T-helper 17 cell (primary cell): Measurements from ENCODE around the gene CDH11. TPM values are rescaled to one million over a fixed set of nuclear protein-coding genes. Genes with fewer than 3 reads are reported as not detected.

ENCODE experiments used
- ATAC-seq: fragments of 150-1000 bp; cut with Tn5 transposase; 2 replicates; pipeline ENCODE4 v1.10.0; 2021; ENCODE audit warnings: mild to moderate bottlenecking, moderate library complexity
- DNase-seq, 3 donors: peaks; one replicate each; pipeline versions ENCODE4 v3.0.0 to v3.0.0-alpha.2; 2020 to 2021
- H3K9me3 ChIP-seq: one replicate; pipeline ENCODE4 v1.7.0; 2013; ENCODE audit warnings: low read length, mild to moderate bottlenecking; ENCODE audit not compliant: control insufficient read depth, poor library complexity, severe bottlenecking
- H3K27ac Mint-ChIP-seq: one replicate; pipeline ENCODE4 v1.8.0; 2022; ENCODE audit warnings: mild to moderate bottlenecking, moderate library complexity, mixed read lengths
- H3K27me3 Mint-ChIP-seq: one replicate; pipeline ENCODE4 v1.8.0; 2022; ENCODE audit warnings: mixed read lengths
- H3K36me3 Mint-ChIP-seq: one replicate; pipeline ENCODE4 v1.8.0; 2022; ENCODE audit warnings: low read depth, mixed read lengths
- H3K4me1 Mint-ChIP-seq: one replicate; pipeline ENCODE4 v1.8.0; 2022; ENCODE audit warnings: mild to moderate bottlenecking, mixed read lengths
- H3K4me3 Mint-ChIP-seq: one replicate; pipeline ENCODE4 v1.8.0; 2022; ENCODE audit warnings: mild to moderate bottlenecking, moderate library complexity, mixed read lengths
- total RNA-seq, 4 donors: library from RNA in 2 of 4; stranded (reverse) in 2 of 4; gene quantifications; one replicate each; pipeline ENCODE4 v1.2.3 and lab custom pipeline; 2022 to 2026

Gene CDH11
- total RNA-seq, 2 donors from 2014 or later, result not detected

DNA sequence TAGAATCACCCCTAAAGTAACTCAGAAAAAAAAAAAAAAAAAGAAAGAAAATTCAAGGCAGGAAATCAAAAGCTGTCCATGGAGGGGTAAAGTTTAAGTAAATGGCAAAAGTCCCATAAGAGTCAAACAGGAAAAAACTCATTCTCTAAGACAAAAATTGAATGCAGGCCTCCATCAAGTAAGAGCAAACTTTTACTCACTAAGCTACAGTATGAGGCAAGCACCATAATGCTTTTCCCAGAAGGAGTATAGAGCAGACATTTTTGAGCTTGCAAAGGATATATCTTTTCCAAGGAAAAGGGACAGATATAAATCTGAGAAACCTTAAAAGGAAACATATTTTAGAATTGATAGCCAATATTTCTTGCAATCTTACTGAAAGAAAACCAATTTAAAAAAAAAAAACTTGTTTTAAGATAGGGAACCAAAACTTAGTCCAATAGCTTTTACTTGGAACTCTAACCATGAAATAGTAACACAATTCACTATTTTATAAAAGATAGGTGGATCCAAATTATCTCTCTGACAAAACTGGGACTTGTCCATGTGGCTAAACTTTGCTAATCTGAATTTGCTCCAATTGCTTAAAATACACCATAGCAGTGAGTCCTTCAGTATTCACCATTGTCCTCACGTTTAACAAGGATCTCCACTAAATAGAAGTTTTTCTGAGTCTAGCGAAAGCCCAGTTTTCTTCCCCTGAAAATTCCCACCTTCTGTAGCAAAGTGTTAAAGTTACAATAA, 99.8 kb downstream of the CDH11 start:
- Mint-ChIP-seq H3K4me1 (no peaks in the 10 kb centered on the region), H3K27me3 (no peaks in the 10 kb centered on the region), H3K4me3 (no peak overlapping the region), H3K36me3 (no peaks in the 10 kb centered on the region), H3K27ac (no peak overlapping the region)
- DNase-seq, result no peak
- no peaks in the 10 kb centered on the region for H3K9me3 ChIP-seq
- ATAC-seq, result no peak

DNA sequence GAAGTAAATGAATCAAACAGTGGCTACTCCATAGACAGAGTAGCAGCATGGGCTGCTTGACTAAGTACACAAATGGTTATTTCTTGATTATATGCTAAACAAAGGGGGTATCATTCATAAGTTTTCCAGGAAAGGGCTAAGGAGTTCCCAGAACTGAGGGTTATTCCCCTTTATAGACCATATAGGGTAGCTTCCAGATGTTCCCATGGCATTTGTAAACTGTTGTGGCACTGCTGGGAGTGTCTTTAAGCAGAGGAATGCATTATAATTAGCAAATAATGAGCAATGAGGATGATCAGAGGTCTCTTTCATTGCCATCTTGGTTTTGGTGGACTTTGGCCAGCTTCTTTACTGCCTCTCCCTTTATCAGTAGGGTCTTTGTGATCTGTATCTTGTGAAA, 105.1 kb downstream of the CDH11 start:
- DNase-seq (no peak), ATAC-seq (no peak)
- Mint-ChIP-seq H3K36me3 (no peaks in the 10 kb centered on the region), H3K4me3 (no peak overlapping the region), H3K4me1 (no peaks in the 10 kb centered on the region), H3K27ac (no peak overlapping the region), H3K27me3 (no peaks in the 10 kb centered on the region)
- H3K9me3 ChIP-seq, result no peaks in the 10 kb centered on the region

DNA sequence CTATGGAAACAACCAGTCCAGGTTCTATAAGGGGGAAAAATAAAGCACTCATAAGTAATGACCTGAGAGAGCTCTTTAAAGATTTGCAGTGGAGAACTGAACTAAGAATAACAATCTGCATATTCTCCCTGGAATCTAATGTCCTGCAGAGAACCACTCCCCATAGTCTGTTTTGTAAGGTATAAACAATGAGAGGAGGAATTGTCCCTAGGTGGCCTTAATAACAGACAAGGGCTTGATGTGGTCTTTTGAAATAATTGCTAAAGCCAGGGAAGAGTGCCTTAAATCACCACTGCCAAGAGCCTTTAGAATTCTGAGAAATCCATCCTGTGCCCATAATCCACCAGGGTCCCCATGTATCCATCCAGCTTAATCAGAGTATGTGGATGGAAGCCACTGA, 106.3 kb downstream of the CDH11 start:
- H3K27me3 Mint-ChIP-seq, result no peaks in the 10 kb centered on the region
- no peak for ATAC-seq
- no peaks in the 10 kb centered on the region for H3K9me3 ChIP-seq
- no peak overlapping the region for H3K4me3 Mint-ChIP-seq
- DNase-seq, result no peak
- H3K27ac Mint-ChIP-seq, result no peak overlapping the region
- no peaks in the 10 kb centered on the region for H3K4me1 Mint-ChIP-seq
- H3K36me3 Mint-ChIP-seq, result no peaks in the 10 kb centered on the region

DNA sequence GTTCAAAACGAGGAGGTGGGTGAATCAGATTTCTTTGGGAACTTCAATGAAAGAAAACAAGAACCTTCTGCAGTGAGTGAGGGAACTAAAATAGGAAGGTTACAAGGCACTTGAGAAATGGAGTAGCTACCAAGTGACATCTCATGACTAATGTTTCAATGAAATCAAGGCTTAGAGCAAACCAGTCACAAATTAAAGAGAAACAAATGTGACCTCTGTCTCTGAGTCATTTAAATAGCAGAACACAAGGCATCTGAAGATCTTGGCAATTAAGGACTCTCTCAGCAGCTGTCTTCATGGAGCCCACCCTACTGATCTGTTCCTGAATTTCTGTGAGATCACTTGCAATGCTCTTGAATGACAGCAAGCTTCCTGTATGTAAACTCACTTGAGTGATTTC, 109.5 kb downstream of the CDH11 start:
- no peak overlapping the region for H3K4me3 Mint-ChIP-seq
- H3K4me1 Mint-ChIP-seq, result no peaks in the 10 kb centered on the region
- ATAC-seq (no peak), DNase-seq (no peak)
- H3K27ac Mint-ChIP-seq, result no peak overlapping the region
- no peaks in the 10 kb centered on the region for H3K27me3 Mint-ChIP-seq
- H3K36me3 Mint-ChIP-seq, result no peaks in the 10 kb centered on the region
- no peaks in the 10 kb centered on the region for H3K9me3 ChIP-seq

DNA sequence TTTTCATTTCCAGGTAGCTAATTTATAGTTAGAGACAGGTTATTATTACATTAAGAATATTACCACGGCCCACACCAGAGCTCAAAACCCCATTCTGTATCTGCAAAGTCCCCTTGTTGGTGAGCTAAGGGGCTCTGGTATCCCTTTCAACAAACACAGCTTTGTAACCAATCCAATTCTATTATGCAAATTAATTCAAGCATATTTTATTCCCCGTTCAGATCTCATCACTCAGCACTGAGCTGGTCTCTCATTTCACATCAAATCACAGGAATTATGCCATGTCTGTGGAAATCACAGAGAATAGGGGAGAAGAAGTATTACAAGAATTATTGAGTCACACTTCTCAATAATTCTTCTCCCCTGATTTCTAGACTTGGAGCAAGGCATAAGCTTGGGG, 111.7 kb downstream of the CDH11 start:
- Mint-ChIP-seq H3K36me3 (no peaks in the 10 kb centered on the region), H3K4me3 (no peak overlapping the region), H3K4me1 (no peaks in the 10 kb centered on the region), H3K27ac (no peak overlapping the region), H3K27me3 (no peaks in the 10 kb centered on the region)
- DNase-seq (no peak), ATAC-seq (no peak)
- H3K9me3 ChIP-seq, result no peaks in the 10 kb centered on the region

DNA sequence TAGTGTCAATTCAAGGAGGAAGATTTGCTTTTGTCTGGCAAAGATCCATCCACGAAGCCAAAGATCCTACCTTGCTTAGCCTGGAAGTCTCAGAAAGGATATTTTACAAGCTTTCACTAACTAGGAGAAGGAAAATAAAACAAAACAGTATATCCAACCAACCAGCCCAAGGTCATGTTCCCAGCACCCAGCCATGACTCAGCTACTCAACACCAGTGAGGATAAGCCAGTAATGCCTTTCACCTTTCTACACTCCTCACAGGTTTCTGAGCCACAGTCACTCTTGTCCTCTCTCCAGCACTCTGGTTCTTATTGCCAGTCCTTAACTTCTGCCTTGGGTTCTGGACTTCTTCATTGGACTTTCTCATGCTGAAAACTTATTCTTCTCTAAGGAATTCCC, 116.2 kb downstream of the CDH11 start:
- Mint-ChIP-seq H3K4me3 (no peak overlapping the region), H3K27ac (no peak overlapping the region), H3K4me1 (no peaks in the 10 kb centered on the region), H3K27me3 (no peaks in the 10 kb centered on the region), H3K36me3 (no peaks in the 10 kb centered on the region)
- ATAC-seq, result no peak
- H3K9me3 ChIP-seq, result no peaks in the 10 kb centered on the region
- DNase-seq, result no peak

DNA sequence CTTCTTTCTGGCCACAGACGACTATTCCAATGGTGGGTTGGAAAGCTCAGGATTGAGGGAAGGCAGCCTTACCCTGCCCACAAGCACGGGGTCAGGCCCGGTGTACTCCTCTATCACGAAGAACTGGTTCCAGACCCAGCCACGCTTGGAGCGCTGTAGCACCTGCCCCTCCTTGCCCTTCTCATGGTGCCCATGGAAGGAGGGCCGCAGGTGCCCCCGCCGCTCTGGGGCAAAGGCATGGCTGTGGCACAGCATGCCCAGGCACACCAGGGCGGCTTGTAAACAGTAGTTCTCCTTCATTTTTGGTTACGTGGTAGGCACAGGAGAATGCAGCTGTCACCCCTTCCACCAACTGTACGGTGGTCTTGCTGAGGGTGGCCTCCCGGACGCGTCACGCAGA, 117.3 kb downstream of the CDH11 start:
- Mint-ChIP-seq H3K27me3 (no peaks in the 10 kb centered on the region), H3K36me3 (no peaks in the 10 kb centered on the region), H3K4me1 (no peaks in the 10 kb centered on the region), H3K27ac (no peak overlapping the region), H3K4me3 (no peak overlapping the region)
- no peak for ATAC-seq
- H3K9me3 ChIP-seq, result no peaks in the 10 kb centered on the region
- no peak for DNase-seq

DNA sequence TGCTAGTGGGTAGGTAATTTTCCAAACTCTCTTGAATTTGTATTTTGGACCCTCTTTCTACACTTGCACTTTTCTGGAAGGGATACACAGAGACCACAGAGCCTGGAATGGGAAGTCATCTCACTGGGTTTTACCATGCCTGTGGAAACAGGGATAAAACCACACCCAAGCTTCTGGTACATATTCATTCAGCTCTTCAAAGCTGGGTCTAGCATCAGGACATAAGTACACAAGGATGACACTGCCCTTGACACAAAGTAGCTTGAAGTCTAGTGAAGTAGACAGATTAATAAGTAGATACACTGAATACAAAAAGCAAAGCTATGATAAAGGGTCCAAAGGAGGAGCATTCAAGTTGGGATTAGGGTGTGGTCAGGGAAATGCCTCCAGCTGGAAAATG, 118.2 kb downstream of the CDH11 start:
- no peaks in the 10 kb centered on the region for H3K27me3 Mint-ChIP-seq
- no peak for ATAC-seq
- no peak overlapping the region for H3K27ac Mint-ChIP-seq
- H3K4me3 Mint-ChIP-seq, result no peak overlapping the region
- H3K36me3 Mint-ChIP-seq, result no peaks in the 10 kb centered on the region
- no peaks in the 10 kb centered on the region for H3K9me3 ChIP-seq
- H3K4me1 Mint-ChIP-seq, result no peaks in the 10 kb centered on the region
- no peak for DNase-seq

DNA sequence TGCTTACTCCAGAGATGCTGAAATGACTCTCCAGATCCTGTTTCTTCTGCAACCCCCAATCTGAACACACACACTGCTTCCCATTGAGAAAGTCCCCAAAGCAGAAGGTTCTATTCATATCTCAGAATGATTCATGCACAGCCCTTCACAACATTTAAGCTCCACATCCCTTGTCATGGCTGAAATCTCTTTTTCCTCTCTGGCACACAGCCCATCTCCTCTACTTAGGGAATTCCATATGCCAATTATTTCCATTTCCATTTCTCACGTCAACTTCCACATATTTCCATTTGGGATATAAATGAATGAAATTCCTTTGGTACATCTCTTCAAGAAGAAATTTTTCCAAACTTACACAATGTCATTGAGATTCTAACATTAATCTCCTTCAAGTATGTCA, 119.6 kb downstream of the CDH11 start:
- Mint-ChIP-seq H3K4me3 (no peak overlapping the region), H3K4me1 (no peaks in the 10 kb centered on the region)
- no peak for DNase-seq

DNA sequence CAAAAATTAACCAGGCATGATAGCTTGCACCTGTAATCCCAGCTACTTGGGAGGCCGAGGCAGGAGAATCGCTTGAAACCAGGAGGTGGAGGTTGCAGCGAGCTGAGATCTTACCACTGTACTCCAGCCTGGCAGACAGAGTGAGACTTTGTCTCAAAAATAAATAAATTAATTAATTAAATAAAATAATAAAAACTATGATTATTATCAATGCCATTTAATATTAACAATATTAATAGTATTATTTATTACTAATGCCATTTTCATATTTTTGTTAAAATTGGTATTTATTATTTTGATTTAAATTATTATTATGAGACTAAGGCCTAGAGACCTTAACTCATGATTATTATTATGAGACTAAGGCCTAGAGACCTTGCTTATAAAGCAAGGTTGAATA, 121.2 kb downstream of the CDH11 start:
- no peak for DNase-seq
- Mint-ChIP-seq H3K36me3 (no peaks in the 10 kb centered on the region), H3K4me3 (no peak overlapping the region), H3K27ac (no peak overlapping the region), H3K4me1 (no peaks in the 10 kb centered on the region), H3K27me3 (no peaks in the 10 kb centered on the region)
- no peak for ATAC-seq
- no peaks in the 10 kb centered on the region for H3K9me3 ChIP-seq

More for the DNA sequence above, 119.6 kb downstream of the CDH11 start:
- no peaks in the 10 kb centered on the region for H3K27me3 Mint-ChIP-seq
- no peaks in the 10 kb centered on the region for H3K36me3 Mint-ChIP-seq
- no peaks in the 10 kb centered on the region for H3K9me3 ChIP-seq
- H3K27ac Mint-ChIP-seq, result no peak overlapping the region
- no peak for ATAC-seq

DNA sequence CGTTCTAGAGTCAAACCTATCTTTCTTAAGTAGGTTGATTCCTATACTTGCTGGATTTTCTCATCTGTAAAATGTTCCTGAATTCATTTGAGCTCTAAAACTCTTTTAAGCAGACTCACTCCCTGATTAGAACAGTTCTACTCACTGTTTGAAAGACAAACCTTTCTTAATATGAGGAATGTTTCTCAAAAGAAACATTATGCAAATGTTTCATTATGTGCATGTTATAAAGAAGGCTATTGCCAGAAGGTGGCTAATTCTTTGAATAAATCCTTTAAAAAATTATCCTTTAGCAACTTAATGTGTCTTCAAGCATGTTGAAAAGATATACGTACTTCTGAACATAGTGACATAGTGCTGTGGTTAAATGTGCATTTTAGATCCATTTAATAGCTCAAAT, 124.1 kb downstream of the CDH11 start:
- Mint-ChIP-seq H3K27me3 (no peaks in the 10 kb centered on the region), H3K4me1 (no peaks in the 10 kb centered on the region), H3K36me3 (no peaks in the 10 kb centered on the region), H3K27ac (no peak overlapping the region), H3K4me3 (no peak overlapping the region)
- DNase-seq (no peak), ATAC-seq (no peak)
- H3K9me3 ChIP-seq, result no peaks in the 10 kb centered on the region

DNA sequence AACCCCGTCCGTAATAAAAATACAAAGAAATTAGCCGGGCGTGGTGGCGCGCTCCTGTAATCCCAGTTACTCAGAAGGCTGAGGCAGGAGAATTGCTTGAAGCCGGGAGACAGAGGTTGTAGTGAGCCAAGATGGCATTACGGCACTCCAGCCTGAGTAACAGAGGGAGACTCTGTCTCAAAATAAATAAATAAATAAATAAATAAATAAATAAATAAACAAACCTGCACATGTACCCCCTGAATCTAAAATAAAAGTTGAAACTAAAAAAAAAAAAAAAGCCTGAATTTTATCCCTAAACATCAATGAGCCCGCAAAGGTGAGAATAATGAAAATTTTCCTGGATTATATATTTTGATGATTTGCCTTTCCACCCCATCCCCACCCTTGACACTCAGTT, 124.7 kb downstream of the CDH11 start:
- ATAC-seq (no peak), DNase-seq (no peak)
- no peaks in the 10 kb centered on the region for H3K9me3 ChIP-seq
- Mint-ChIP-seq H3K4me1 (no peaks in the 10 kb centered on the region), H3K36me3 (no peaks in the 10 kb centered on the region), H3K27ac (no peak overlapping the region), H3K27me3 (no peaks in the 10 kb centered on the region), H3K4me3 (no peak overlapping the region)

DNA sequence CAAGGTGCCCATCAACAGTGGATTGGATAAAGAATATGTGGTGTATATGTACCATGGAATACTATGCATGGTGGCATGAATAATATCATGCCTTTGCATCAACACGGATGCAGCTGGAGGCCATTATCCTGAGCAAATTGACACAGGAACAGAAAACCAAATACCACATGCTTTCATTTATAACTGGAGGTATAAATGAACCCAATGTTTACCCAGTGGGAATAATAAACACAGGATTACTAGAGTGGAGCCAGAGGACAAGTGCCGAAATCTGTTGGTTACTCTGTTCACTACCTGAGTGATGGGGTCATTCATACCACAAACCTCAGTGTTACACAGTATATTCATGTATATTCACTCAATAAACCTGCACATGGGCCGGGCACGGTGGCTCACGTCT, 125.2 kb downstream of the CDH11 start:
- Mint-ChIP-seq H3K36me3 (no peaks in the 10 kb centered on the region), H3K4me3 (no peak overlapping the region), H3K27me3 (no peaks in the 10 kb centered on the region), H3K4me1 (no peaks in the 10 kb centered on the region), H3K27ac (no peak overlapping the region)
- no peak for DNase-seq
- ATAC-seq, result no peak
- no peaks in the 10 kb centered on the region for H3K9me3 ChIP-seq

DNA sequence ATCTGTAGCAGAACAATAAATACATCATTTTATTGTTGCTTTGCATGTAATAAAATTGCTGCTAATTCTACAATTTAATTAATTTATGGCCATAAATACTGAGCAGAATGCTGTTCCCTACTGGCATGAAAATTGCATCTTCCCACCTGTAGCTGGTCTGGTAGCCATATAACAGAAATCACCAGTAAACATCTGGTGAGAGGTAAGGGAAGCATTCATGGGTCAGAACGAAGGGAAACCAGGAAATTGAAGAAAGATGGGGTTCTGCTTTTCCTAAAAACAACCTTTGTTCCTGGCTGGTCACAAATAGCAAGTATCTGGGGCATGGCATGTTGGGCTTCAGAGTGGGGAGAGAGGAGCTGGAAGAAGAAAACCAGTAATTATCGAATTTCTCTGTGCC, 128.4 kb downstream of the CDH11 start:
- no peaks in the 10 kb centered on the region for H3K4me1 Mint-ChIP-seq
- H3K27me3 Mint-ChIP-seq, result no peaks in the 10 kb centered on the region
- ATAC-seq, result no peak
- no peaks in the 10 kb centered on the region for H3K36me3 Mint-ChIP-seq
- no peaks in the 10 kb centered on the region for H3K9me3 ChIP-seq
- no peak overlapping the region for H3K4me3 Mint-ChIP-seq
- DNase-seq, result no peak
- H3K27ac Mint-ChIP-seq, result no peak overlapping the region
